GM18867 (cell line): ENCODE data around the gene RAP2A.

ENCODE experiments used
- ATAC-seq: cut with Tn5 transposase; IDR thresholded peaks from one replicate; pipeline ENCODE4 v1.9.1; 2021; ENCODE audit warnings: mild to moderate bottlenecking, moderate library complexity; ENCODE audit not compliant: unreplicated experiment

Gene RAP2A

GRCh38 chr13:97433727-97434396 lies at the start of gene RAP2A:
Gene RAP2A, plus strand, starts transcription at chr13:97434169. Its CDS starts 302 bp downstream, at chr13:97434471.
- ATAC-seq = peak; percentile 48

GRCh38 chr13:97384371-97384770 lies 49.6 kb upstream of the RAP2A start:
- no peak for ATAC-seq

GRCh38 chr13:97385146-97385545 lies 48.8 kb upstream of the RAP2A start:
- ATAC-seq = no peak

- ATAC-seq = no peak
Observed at GRCh38 chr13:97385854-97386253, 48.1 kb upstream of the RAP2A start.

GRCh38 chr13:97386801-97387484 lies 47.0 kb upstream of the RAP2A start:
- ATAC-seq = no peak

- ATAC-seq = no peak
Observed at GRCh38 chr13:97387485-97387839, 46.5 kb upstream of the RAP2A start.

- ATAC-seq = no peak
Observed at GRCh38 chr13:97387890-97388289, 46.1 kb upstream of the RAP2A start.

GRCh38 chr13:97388373-97388772 lies 45.6 kb upstream of the RAP2A start:
- ATAC-seq = no peak

GRCh38 chr13:97390941-97391600 lies 42.9 kb upstream of the RAP2A start:
- ATAC-seq = no peak

- ATAC-seq = no peak
Observed at GRCh38 chr13:97392020-97392419, 41.9 kb upstream of the RAP2A start.

GRCh38 chr13:97394542-97394941 lies 39.4 kb upstream of the RAP2A start:
- ATAC-seq = no peak

GRCh38 chr13:97395447-97396136 lies 38.4 kb upstream of the RAP2A start:
- no peak for ATAC-seq

GRCh38 chr13:97397267-97397666 lies 36.7 kb upstream of the RAP2A start:
- no peak for ATAC-seq

- no peak for ATAC-seq
Observed at GRCh38 chr13:97401421-97401820, 32.5 kb upstream of the RAP2A start.

GRCh38 chr13:97403893-97404750 lies 29.8 kb upstream of the RAP2A start:
- ATAC-seq = no peak

GRCh38 chr13:97407540-97407939 lies 26.4 kb upstream of the RAP2A start:
- no peak for ATAC-seq

- no peak for ATAC-seq
Observed at GRCh38 chr13:97408938-97409337, 25.0 kb upstream of the RAP2A start.

GRCh38 chr13:97411984-97412383 lies 22.0 kb upstream of the RAP2A start:
- ATAC-seq = no peak

GRCh38 chr13:97413694-97414093 lies 20.3 kb upstream of the RAP2A start:
- ATAC-seq = no peak

- no peak for ATAC-seq
Observed at GRCh38 chr13:97414392-97414791, 19.6 kb upstream of the RAP2A start.

GRCh38 chr13:97417698-97418097 lies 16.3 kb upstream of the RAP2A start:
- no peak for ATAC-seq
